Fibroblast of lung (primary cell): ENCODE data around the gene PRKCA. TPM values are rescaled to one million over a fixed set of nuclear protein-coding genes. Genes with fewer than 3 reads are reported as not detected.

Experiments used
- DNase-seq, 2 donors: peaks; one replicate each; pipeline versions ENCODE4 v3.0.0 to v3.0.0-alpha.2; 2010; ENCODE audit warnings: low read depth in 2 of 2
- H2AFZ ChIP-seq: 2 replicates; pipeline ENCODE4 v1.5.1; 2012; ENCODE audit warnings: low read length, control low read depth, inconsistent platforms
- H3K27ac ChIP-seq: 2 replicates; pipeline ENCODE4 v1.5.1; 2011; ENCODE audit warnings: low read length, control low read depth; ENCODE audit not compliant: insufficient read depth
- H3K27me3 ChIP-seq: 2 replicates; pipeline ENCODE4 v1.5.1; 2011; ENCODE audit warnings: mild to moderate bottlenecking, low read length; ENCODE audit not compliant: control insufficient read depth, insufficient read depth
- H3K36me3 ChIP-seq: 2 replicates; pipeline ENCODE4 v1.5.1; 2011; ENCODE audit warnings: low read length; ENCODE audit not compliant: control insufficient read depth, insufficient read depth
- H3K4me1 ChIP-seq: 2 replicates; pipeline ENCODE4 v1.5.1; 2011; ENCODE audit warnings: low read length; ENCODE audit not compliant: control insufficient read depth, insufficient read depth; ENCODE audit errors: extremely low read depth
- H3K4me2 ChIP-seq: 2 replicates; pipeline ENCODE4 v1.5.1; 2011; ENCODE audit warnings: low read length, control low read depth; ENCODE audit not compliant: insufficient read depth; ENCODE audit errors: extremely low read depth
- H3K4me3 ChIP-seq, 4 experiments: fragments of 200-600 bp in 1 of 4; sonication (generic) in 1 of 4; replicated peaks in 1 of 4; 2 replicates each; pipeline ENCODE4 v1.5.1; 2011 to 2016; ENCODE audit warnings: low read length in 4 of 4, low read depth in 3 of 4, mild to moderate bottlenecking in 3 of 4, control low read depth in 2 of 4, inconsistent platforms in 1 of 4, mixed read lengths in 1 of 4; ENCODE audit not compliant: insufficient read depth in 1 of 4; ENCODE audit errors: control extremely low read depth in 1 of 4
- H3K79me2 ChIP-seq: 2 replicates; pipeline ENCODE4 v1.5.1; 2012; ENCODE audit warnings: mild to moderate bottlenecking, low read length, inconsistent platforms; ENCODE audit not compliant: control insufficient read depth, insufficient read depth
- H3K9ac ChIP-seq: 2 replicates; pipeline ENCODE4 v1.5.1; 2011; ENCODE audit warnings: mild to moderate bottlenecking, low read length, control low read depth; ENCODE audit not compliant: insufficient read depth
- H3K9me3 ChIP-seq: 2 replicates; pipeline ENCODE4 v1.5.1; 2012; ENCODE audit warnings: low read depth, low read length; ENCODE audit not compliant: control insufficient read depth, insufficient read depth
- H4K20me1 ChIP-seq: 2 replicates; pipeline ENCODE4 v1.5.1; 2011; ENCODE audit warnings: low read length; ENCODE audit not compliant: control insufficient read depth, insufficient read depth; ENCODE audit errors: extremely low read depth
- CTCF ChIP-seq, 2 donors: IDR thresholded peaks in 1 of 2; conservative IDR thresholded peaks in 1 of 2; 1 replicate in 1 of 2; 2 replicates in 1 of 2; pipeline ENCODE4 v1.5.1; 2011 to 2012; ENCODE audit warnings: low read length in 2 of 2, control low read depth in 1 of 2, inconsistent platforms in 1 of 2, low read depth in 1 of 2, mild to moderate bottlenecking in 1 of 2
- EZH2 ChIP-seq: IDR thresholded peaks from 2 replicates; pipeline ENCODE4 v1.5.1; 2012; ENCODE audit warnings: low read length, control low read depth, mild to moderate bottlenecking; ENCODE audit errors: missing control alignments
- polyA plus RNA-seq, 2 donors: library from polyadenylated mRNA; depleted of rRNA in 1 of 2; stranded (reverse) in 1 of 2; unstranded in 1 of 2; fragments of >200 nt; gene quantifications; 2 replicates each; pipeline ENCODE4 v1.2.1, GENCODE V29; 2011 to 2012; ENCODE audit warnings: missing spikeins in 1 of 2
- total RNA-seq: library from RNA; depleted of rRNA; stranded (reverse); fragments of >200 nt; gene quantifications from 2 replicates; pipeline ENCODE4 v1.2.1, GENCODE V29; 2014

Gene PRKCA
- total and polyA plus RNA-seq, 2 donors (not counting 1 experiment from before 2014, with no cell fraction given) = 34.0 to 74.2 TPM

DNA sequence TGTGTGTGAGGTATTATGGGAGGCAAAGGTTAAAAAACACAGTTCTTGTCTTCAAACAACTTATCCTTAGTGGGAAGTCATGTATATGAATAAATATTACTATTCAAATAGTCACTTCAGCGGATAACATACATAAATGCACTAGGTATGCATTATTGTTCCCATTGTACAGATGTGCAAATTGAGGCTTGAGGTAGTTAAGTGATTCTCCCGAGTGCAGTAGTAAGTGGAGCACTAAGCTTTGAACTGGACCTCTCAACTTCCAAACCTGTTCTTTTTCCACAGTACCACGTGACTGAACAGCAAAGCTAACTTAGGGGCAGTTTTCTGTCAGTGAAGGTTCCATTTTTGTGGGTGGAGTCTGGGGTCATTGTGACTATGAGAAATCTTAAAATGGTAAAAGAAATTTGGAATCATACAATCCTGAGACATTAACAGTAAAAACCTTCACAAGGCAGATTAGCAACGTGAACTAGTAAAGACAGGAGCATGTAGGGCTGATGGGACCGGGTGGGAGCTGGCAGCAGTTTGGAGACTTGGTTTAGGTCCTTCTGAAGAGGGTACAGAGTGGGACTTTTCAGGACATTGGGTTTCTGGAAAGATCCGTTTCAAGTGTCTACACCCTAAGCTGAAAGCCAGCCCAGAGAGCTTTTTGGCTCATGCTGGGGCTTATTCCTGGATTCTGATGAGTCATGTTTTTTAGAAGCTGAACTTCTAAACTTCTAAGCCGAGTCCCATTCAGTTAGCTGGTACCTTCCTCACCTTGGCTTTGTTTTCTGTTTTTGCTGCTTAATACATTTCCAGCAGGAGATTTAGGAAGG is 204.9 kb downstream of the PRKCA start:
- no peaks in the 10 kb centered on the region for H4K20me1 ChIP-seq
- H3K27ac ChIP-seq = peak overlapping the region; percentile 79
- H2AFZ ChIP-seq = no peak overlapping the region
- H3K36me3 ChIP-seq = no peaks in the 10 kb centered on the region
- H3K4me2 ChIP-seq = peak overlapping the region; percentile 65
- H3K9me3 ChIP-seq = no peaks in the 10 kb centered on the region
- H3K4me3 ChIP-seq = no peak overlapping the region
- TF ChIP-seq CTCF (conservative IDR thresholded peaks at IDR 0.05 in 1 of 2, IDR thresholded peaks at IDR 0.05 in 1 of 2; ENCODE audit: low read depth in 1 of 2, low read length in 2 of 2) (no peak), EZH2 (no peak)
- DNase-seq = peak; percentile 82 to 89
- H3K79me2 ChIP-seq = peaks cover 38% of the 10 kb centered on the region
- peaks cover 27% of the 10 kb centered on the region for H3K4me1 ChIP-seq
- no peak overlapping the region for H3K9ac ChIP-seq
- H3K27me3 ChIP-seq = no peaks in the 10 kb centered on the region

GRCh38 chr17:66507982-66508760 is 205.8 kb downstream of the PRKCA start:
- Histone ChIP-seq H3K36me3 (no peaks in the 10 kb centered on the region), H3K79me2 (peaks cover 39% of the 10 kb centered on the region), H3K4me1 (peaks cover 27% of the 10 kb centered on the region), H3K4me3 (no peak overlapping the region), H3K27ac (peak overlapping the region; percentile 79), H2AFZ (no peak overlapping the region), H3K9me3 (no peaks in the 10 kb centered on the region), H4K20me1 (no peaks in the 10 kb centered on the region), H3K4me2 (peak overlapping the region; percentile 51), H3K27me3 (no peaks in the 10 kb centered on the region), H3K9ac (no peak overlapping the region)
- TF ChIP-seq CTCF (conservative IDR thresholded peaks at IDR 0.05 in 1 of 2, IDR thresholded peaks at IDR 0.05 in 1 of 2; ENCODE audit: low read depth in 1 of 2, low read length in 2 of 2) = no peak
- TF ChIP-seq EZH2 = no peak
- DNase-seq = peak; percentile 21 to 40
